K562 (cell line): Measurements from ENCODE around the gene DAB2IP. TPM values are rescaled to one million over a fixed set of nuclear protein-coding genes. Genes with fewer than 3 reads are reported as not detected.

Experiments used
- ATAC-seq: fragments of 200-7000 bp; cut with Tn5 transposase; 3 replicates; pipeline ENCODE4 v1.9.1; 2020; ENCODE audit warnings: moderate library complexity
- BruUV-seq: library from RNA; stranded (reverse); fragments of 400-500 nt; replicated peaks from 2 replicates; lab custom pipeline; 2021; lab: Mats Ljungman, UMichigan
- CTCF ChIA-PET: fragments of 300-600 bp; formaldehyde crosslinking; extraction: SDS; loops from one replicate; lab custom pipeline; 2021; ENCODE audit warnings: low intra/inter-chr PET ratio; lab: Yijun Ruan, JAX
- POLR2A ChIA-PET: fragments of 300-600, 350-650 bp; sonication (Branson Sonifier 250); formaldehyde crosslinking; extraction: SDS; loops from one replicate; lab custom pipeline; 2021; ENCODE audit warnings: antibody characterized with exemption, inconsistent platforms; lab: Yijun Ruan, JAX
- DNase-seq, 4 experiments: peaks; one replicate each; pipeline versions ENCODE4 v3.0.0 to v3.0.0-alpha.2; 2011 to 2018; ENCODE audit warnings: low spot score in 3 of 4, mixed read lengths in 3 of 4; ENCODE audit errors: extremely low read depth in 1 of 4
- FAIRE-seq: peaks from 2 replicates; lab custom pipeline; 2011; peaks lifted over from hg19 to GRCh38; lab: Jason Lieb, UNC
- H2AFZ ChIP-seq: 2 replicates; pipeline ENCODE4 v1.6.0; 2011; ENCODE audit warnings: low read depth, low read length, control low read depth, inconsistent platforms
- H3K27ac ChIP-seq: fragments of 200-600 bp; 3 replicates; pipeline ENCODE4 v1.8.0; 2011; ENCODE audit warnings: low read depth, mild to moderate bottlenecking, control low read depth, inconsistent platforms, low read length, moderate library complexity, mixed read lengths; ENCODE audit errors: extremely low read depth
- H3K27me3 ChIP-seq, 2 experiments: fragments of 300-600 bp in 1 of 2; 2 replicates in 1 of 2; 3 replicates in 1 of 2; pipeline versions ENCODE4 v1.6.0 to v1.8.0; 2011; ENCODE audit warnings: inconsistent platforms in 2 of 2, low read length in 2 of 2, mild to moderate bottlenecking in 1 of 2, mixed read lengths in 1 of 2, moderate library complexity in 1 of 2; ENCODE audit not compliant: control insufficient read depth in 2 of 2, insufficient read depth in 2 of 2
- H3K36me3 ChIP-seq: fragments of 300-600 bp; 3 replicates; pipeline ENCODE4 v1.8.0; 2011; ENCODE audit warnings: mild to moderate bottlenecking, low read length, inconsistent platforms; ENCODE audit not compliant: control insufficient read depth, insufficient read depth
- H3K4me1 ChIP-seq, 2 experiments: fragments of 200-600 bp in 1 of 2; replicated peaks in 1 of 2; 2 replicates in 1 of 2; 3 replicates in 1 of 2; pipeline versions ENCODE4 v1.5.1 to v1.8.0; 2011; ENCODE audit warnings: inconsistent platforms in 2 of 2, low read length in 2 of 2, mild to moderate bottlenecking in 1 of 2, mixed read lengths in 1 of 2, moderate library complexity in 1 of 2; ENCODE audit not compliant: control insufficient read depth in 2 of 2, insufficient read depth in 2 of 2
- H3K4me2 ChIP-seq: 2 replicates; pipeline ENCODE4 v1.6.1; 2011; ENCODE audit warnings: low read length, control low read depth, inconsistent platforms, mixed read lengths; ENCODE audit not compliant: insufficient read depth
- H3K4me3 ChIP-seq: fragments of 200-600 bp; sonication (generic), shearing (Covaris generic); 2 replicates; pipeline ENCODE4 v1.5.1; 2016; ENCODE audit warnings: control low read depth, inconsistent platforms
- H3K79me2 ChIP-seq: fragments of 200-600 bp; 3 replicates; pipeline ENCODE4 v1.8.0; 2011; ENCODE audit warnings: low read length, inconsistent platforms; ENCODE audit not compliant: control insufficient read depth, insufficient read depth
- H3K9ac ChIP-seq, 2 experiments: 2 replicates each; pipeline versions ENCODE4 v1.6.0 to v1.6.1; 2011; ENCODE audit warnings: low read depth in 2 of 2, low read length in 2 of 2, control low read depth in 1 of 2, inconsistent platforms in 1 of 2, mild to moderate bottlenecking in 1 of 2, mixed read lengths in 1 of 2; ENCODE audit not compliant: insufficient read depth in 1 of 2
- H3K9me1 ChIP-seq: one replicate; pipeline ENCODE4 v1.6.0; 2011; ENCODE audit warnings: inconsistent platforms, mild to moderate bottlenecking, low read length, moderate library complexity; ENCODE audit not compliant: control insufficient read depth, insufficient read depth
- H3K9me3 ChIP-seq: replicated peaks from 2 replicates; pipeline ENCODE4 v1.5.1; 2011; ENCODE audit warnings: low read depth, low read length, inconsistent platforms; ENCODE audit not compliant: control insufficient read depth, insufficient read depth
- H4K20me1 ChIP-seq: replicated peaks from 2 replicates; pipeline ENCODE4 v1.6.1; 2011; ENCODE audit warnings: low read length, inconsistent platforms, mixed read lengths; ENCODE audit not compliant: control insufficient read depth, insufficient read depth
- BCOR ChIP-seq: fragments of 450-650 bp; IDR thresholded peaks from 2 replicates; pipeline ENCODE4 v1.6.1; 2016
- CHD4 ChIP-seq: fragments of 200-600 bp; sonication (generic); IDR thresholded peaks from 3 replicates; pipeline ENCODE4 v1.6.1; 2012; ENCODE audit warnings: low read depth, mild to moderate bottlenecking, mixed read lengths, low read length, inconsistent platforms; ENCODE audit not compliant: insufficient read depth, insufficient replicate concordance, poor library complexity, severe bottlenecking
- EGR1 ChIP-seq: fragments of 450-650 bp; conservative IDR thresholded peaks from 2 replicates; pipeline ENCODE4 v1.6.1; 2017; ENCODE audit warnings: mild to moderate bottlenecking
- FOS ChIP-seq: IDR thresholded peaks from 3 replicates; pipeline ENCODE4 v1.6.1; 2011; ENCODE audit not compliant: insufficient read length; ENCODE audit errors: extremely low read depth
- GATA2 ChIP-seq: sonication (generic); formaldehyde crosslinking; IDR thresholded peaks from 2 replicates; pipeline ENCODE4 v1.4.0; 2020; ENCODE audit warnings: mild to moderate bottlenecking, missing genetic modification reagents
- LCOR ChIP-seq: sonication (generic); formaldehyde crosslinking; IDR thresholded peaks from 2 replicates; pipeline ENCODE4 v1.8.0; 2022; ENCODE audit warnings: mild to moderate bottlenecking, missing genetic modification reagents
- PRDM10 ChIP-seq: fragments of 450-650 bp; IDR thresholded peaks from 2 replicates; pipeline ENCODE4 v1.6.1; 2018; ENCODE audit not compliant: partially characterized antibody
- ZNF146 ChIP-seq: IDR thresholded peaks from one replicate; pipeline ENCODE4 v1.6.1; 2018; ENCODE audit warnings: missing compliant biosample characterization; ENCODE audit not compliant: unreplicated experiment
- ZNF518B ChIP-seq: fragments of 250-450 bp; sonication (Bioruptor Pico); IDR thresholded peaks from 2 replicates; pipeline ENCODE4 v1.5.0; 2021; ENCODE audit warnings: mild to moderate bottlenecking, moderate library complexity
- ZNF780A ChIP-seq: fragments of 250-450 bp; sonication (Bioruptor Pico); IDR thresholded peaks from 2 replicates; pipeline ENCODE4 v1.5.0; 2021; ENCODE audit warnings: mild to moderate bottlenecking
- ZNF785 ChIP-seq: fragments of 250-450 bp; sonication (Bioruptor Pico); IDR thresholded peaks from 2 replicates; pipeline ENCODE4 v1.4.0; 2020; ENCODE audit warnings: mild to moderate bottlenecking
- WGBS: fragments of 100-300 bp; shearing (Covaris generic); methylation state at CpG from one replicate; pipeline ENCODE4 v1.1.6; 2016; ENCODE audit warnings: low coverage, mixed read lengths; ENCODE audit not compliant: insufficient coverage; ENCODE audit errors: missing lambda C conversion rate; 5-methylcytosine and 5-hydroxymethylcytosine counted together
- in situ Hi-C: fragments of 300-500 bp; cut with MboI; formaldehyde crosslinking; loops from 4 replicates; pipeline ENCODE4 v1.15.0; 2018; ENCODE audit warnings: inconsistent platforms, mixed read lengths
- intact Hi-C: fragments of 100-400 bp; cut with micrococcal nuclease; formaldehyde crosslinking; loops from 2 replicates; pipeline ENCODE4 v1.14.2; 2022
- polyA plus RNA-seq, 8 experiments: library from polyadenylated mRNA; depleted of rRNA in 4 of 8; stranded (reverse) in 5 of 8; unstranded in 3 of 8; fragments of >200 nt; fragmentation: Nextera tagmentation in 2 of 8; fragmentation: Illumina TruSeq in 1 of 8; extraction: Ambion mirVana in 2 of 8; extraction: Trizol in 1 of 8; gene quantifications; 2 replicates each; pipeline versions ENCODE4 v1.2.1 to v1.2.3, GENCODE V29; 2011 to 2014; ENCODE audit warnings: inconsistent platforms in 1 of 8, missing spikeins in 1 of 8
- total RNA-seq, 7 experiments: library from RNA; depleted of rRNA in 6 of 7; stranded (reverse); fragments of >200 nt in 6 of 7; fragmentation: Illumina TruSeq in 2 of 7; extraction: Trizol in 2 of 7; gene quantifications; 2 replicates each; pipeline versions ENCODE4 v1.2.1 to v1.2.3, GENCODE V29; 2011 to 2021; ENCODE audit warnings: low replicate concordance in 1 of 7
- TF ChIP-seq, protein P1 (sequence below): IDR thresholded peaks from 2 replicates; pipeline ENCODE4 v1.6.1; 2011; ENCODE audit not compliant: insufficient read length; ENCODE audit errors: extremely low read depth

Gene DAB2IP
- total and polyA plus RNA-seq, 9 of the 15 experiments (the other 6 are each of a cell fraction or from before 2014, with no cell fraction given): 0.04 to 0.31 (median 0.08) TPM; not detected in 5

DNA sequence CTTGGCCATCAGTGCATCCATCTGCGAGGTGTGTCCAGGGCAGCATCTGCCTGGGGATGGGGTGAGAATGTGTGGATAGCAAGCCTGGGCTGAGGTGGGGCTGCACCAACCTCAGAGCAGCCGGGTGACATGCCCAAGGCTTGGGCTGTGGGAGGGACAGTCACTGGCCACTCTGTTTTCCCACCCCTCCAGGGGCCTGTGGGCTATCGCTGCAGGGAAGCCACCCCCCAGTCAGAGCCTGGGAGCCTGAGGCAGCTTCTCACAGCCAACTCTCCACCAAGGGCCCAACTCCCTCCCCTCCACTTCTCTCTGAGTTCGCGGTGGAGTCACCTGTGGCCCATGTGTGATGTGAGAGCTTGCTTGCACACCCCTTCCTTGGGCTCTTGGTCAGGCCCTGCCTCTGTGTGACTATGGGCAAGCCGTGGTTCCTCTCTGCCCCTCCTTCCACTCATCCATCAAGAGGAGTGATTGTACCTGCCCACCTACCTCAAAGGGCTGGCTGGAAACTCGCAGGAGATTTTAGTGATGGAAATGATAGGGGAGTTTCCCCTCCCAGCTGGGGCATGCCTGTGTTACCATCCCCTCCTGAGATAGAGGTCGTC is 54.8 kb downstream of the DAB2IP start:
- TF ChIP-seq FOS: no peak
- TF ChIP-seq ZNF785 (CRISPR knock-in tag): no peak
- no peak for TF ChIP-seq BCOR
- TF ChIP-seq, protein P1, sequence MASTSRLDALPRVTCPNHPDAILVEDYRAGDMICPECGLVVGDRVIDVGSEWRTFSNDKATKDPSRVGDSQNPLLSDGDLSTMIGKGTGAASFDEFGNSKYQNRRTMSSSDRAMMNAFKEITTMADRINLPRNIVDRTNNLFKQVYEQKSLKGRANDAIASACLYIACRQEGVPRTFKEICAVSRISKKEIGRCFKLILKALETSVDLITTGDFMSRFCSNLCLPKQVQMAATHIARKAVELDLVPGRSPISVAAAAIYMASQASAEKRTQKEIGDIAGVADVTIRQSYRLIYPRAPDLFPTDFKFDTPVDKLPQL: no peak
- no peak for TF ChIP-seq PRDM10
- TF ChIP-seq EGR1: no peak
- no peak for TF ChIP-seq CHD4
- no peak for TF ChIP-seq ZNF146 (CRISPR knock-in tag)
- no peak for TF ChIP-seq GATA2 (CRISPR knock-in tag)
- no peak for TF ChIP-seq LCOR (CRISPR knock-in tag)
- TF ChIP-seq ZNF518B (CRISPR knock-in tag): no peak
- no peak for TF ChIP-seq ZNF780A (CRISPR knock-in tag)
- ChIA-PET POLR2A (interaction anchor here (0.6 kb wide), 1 partner anchor 276 kb away, joined by 4 read pairs; no protein-coding TSS in a partner anchor), CTCF (no interaction called here)
- WGBS: 4% methylated on average over 6 of the region's 8 CpGs
- H3K4me2 ChIP-seq: no peak overlapping the region
- H3K79me2 ChIP-seq: no peaks in the 10 kb centered on the region
- H4K20me1 ChIP-seq: peaks cover 12% of the 10 kb centered on the region; the same call in 1 of the 2 replicates
- no TSS peak for BruUV-seq
- H3K27me3 ChIP-seq: peaks cover 6 to 29% of the 10 kb centered on the region in 2 experiments; a peak in 4 of 5 replicates
- in situ Hi-C loops: no loop called here
- intact Hi-C loops: no loop called here
- H3K4me3 ChIP-seq: no peak overlapping the region
- H3K9me1 ChIP-seq: no peaks in the 10 kb centered on the region
- H3K9ac ChIP-seq: no peak overlapping the region; a peak in 1 of 4 replicates
- H3K27ac ChIP-seq: no peak overlapping the region
- H3K36me3 ChIP-seq: no peaks in the 10 kb centered on the region
- no peak overlapping the region for H2AFZ ChIP-seq
- no peak for ATAC-seq
- FAIRE-seq: no peak
- no peak for DNase-seq
- H3K9me3 ChIP-seq: no peaks in the 10 kb centered on the region
- H3K4me1 ChIP-seq: no peaks in the 10 kb centered on the region
